ENCODE data around the gene CRLF2. TPM values are rescaled to one million over a fixed set of nuclear protein-coding genes. Genes with fewer than 3 reads are reported as not detected.
A peak's percentile ranks its signal among the peaks of the same experiment; 100 is the strongest.

The CRLF2 gene
- total and polyA plus RNA-seq, 2 experiments from 2014 or later, result not detected

- no peak overlapping the region for H2AFZ ChIP-seq
- no peak overlapping the region for H3K27ac ChIP-seq (ENCODE audit: low read depth)
- peaks cover 35% of the 10 kb centered on the region for H3K9me3 Mint-ChIP-seq
- H3K4me3 ChIP-seq, result no peak overlapping the region
- no peaks in the 10 kb centered on the region for H4K20me1 ChIP-seq (replicated peaks; ENCODE audit: insufficient read depth)
- H3K4me1 ChIP-seq (ENCODE audit: insufficient read depth), result peaks cover 7% of the 10 kb centered on the region; the same call in 1 of the 2 replicates
- no peaks in the 10 kb centered on the region for H3K36me3 ChIP-seq (ENCODE audit: insufficient read depth)
- H3K27me3 ChIP-seq (ENCODE audit: insufficient read depth), result no peaks in the 10 kb centered on the region
- no peaks in the 10 kb centered on the region for H3K79me2 ChIP-seq (replicated peaks; ENCODE audit: insufficient read depth)
- no peaks in the 10 kb centered on the region for H3F3A ChIP-seq (replicated peaks; ENCODE audit: low read depth)
- TF ChIP-seq CTCF (conservative IDR thresholded peaks at IDR 0.05; ENCODE audit: low read depth in 2 of 2) (no peak), ZNF331 (CRISPR knock-in tag; IDR thresholded peaks at IDR 0.05; ENCODE audit: low read depth) (peak; percentile 69)
- no peak overlapping the region for H3K4me2 ChIP-seq
- no peak overlapping the region for H3K27ac Mint-ChIP-seq
- no peak for ATAC-seq
- no peak overlapping the region for H3K4me3 Mint-ChIP-seq
- peaks cover 7% of the 10 kb centered on the region for H3K27me3 Mint-ChIP-seq (ENCODE audit: insufficient read depth, low read depth, poor library complexity)
- H3K36me3 Mint-ChIP-seq (ENCODE audit: low read depth), result peaks cover 22% of the 10 kb centered on the region
- no peaks in the 10 kb centered on the region for H3K4me1 Mint-ChIP-seq
- 0 out of 2 replicates have a peak, but pooled peaks cover 3% of the 10 kb centered on the region for H3K9me2 ChIP-seq (ENCODE audit: insufficient read depth)
- no peak for DNase-seq (ENCODE audit: low spot score)
Measured at GRCh38 chrX:1223242-1223600, 10.8 kb upstream of the CRLF2 start.

GRCh38 chrX:1222531-1223241 is 10.2 kb upstream of the CRLF2 start:
- 0 out of 2 replicates have a peak, but pooled peaks cover 3% of the 10 kb centered on the region for H3K9me2 ChIP-seq (ENCODE audit: insufficient read depth)
- no peaks in the 10 kb centered on the region for H3K79me2 ChIP-seq (replicated peaks; ENCODE audit: insufficient read depth)
- Mint-ChIP-seq H3K4me1 (no peaks in the 10 kb centered on the region), H3K27me3 (ENCODE audit: insufficient read depth, low read depth, poor library complexity) (peaks cover 9% of the 10 kb centered on the region), H3K36me3 (ENCODE audit: low read depth) (peaks cover 21% of the 10 kb centered on the region), H3K4me3 (no peak overlapping the region), H3K9me3 (peaks cover 30% of the 10 kb centered on the region), H3K27ac (no peak overlapping the region)
- ATAC-seq (no peak), DNase-seq (ENCODE audit: low spot score) (no peak)
- no peaks in the 10 kb centered on the region for H3F3A ChIP-seq (replicated peaks; ENCODE audit: low read depth)
- no peak overlapping the region for H3K4me2 ChIP-seq
- H2AFZ ChIP-seq, result no peak overlapping the region
- no peak overlapping the region for H3K4me3 ChIP-seq
- no peaks in the 10 kb centered on the region for H3K36me3 ChIP-seq (ENCODE audit: insufficient read depth)
- no peaks in the 10 kb centered on the region for H4K20me1 ChIP-seq (replicated peaks; ENCODE audit: insufficient read depth)
- H3K27me3 ChIP-seq (ENCODE audit: insufficient read depth), result no peaks in the 10 kb centered on the region
- H3K27ac ChIP-seq (ENCODE audit: low read depth), result no peak overlapping the region
- H3K4me1 ChIP-seq (ENCODE audit: insufficient read depth), result peaks cover 7% of the 10 kb centered on the region; the same call in 1 of the 2 replicates
- TF ChIP-seq POLR2AphosphoS5 (IDR thresholded peaks at IDR 0.05; ENCODE audit: low read depth) (no peak), REST (IDR thresholded peaks at IDR 0.05; ENCODE audit: unreplicated experiment) (no peak), STAT1 (IDR thresholded peaks at IDR 0.05; ENCODE audit: unreplicated experiment) (no peak), ZNF331 (CRISPR knock-in tag; IDR thresholded peaks at IDR 0.05; ENCODE audit: low read depth) (no peak), ZNF114 (CRISPR knock-in tag; IDR thresholded peaks at IDR 0.05) (no peak), JUNB (IDR thresholded peaks at IDR 0.05; ENCODE audit: unreplicated experiment) (no peak), CREB1 (CRISPR knock-in tag; IDR thresholded peaks at IDR 0.05; ENCODE audit: low read depth) (no peak), ETS1 (IDR thresholded peaks at IDR 0.05) (no peak), CTCF (conservative IDR thresholded peaks at IDR 0.05; ENCODE audit: low read depth in 2 of 2) (no peak)

Data from GM23338 (cell line).